C4-2B (cell line): ENCODE results near the gene ETV6.

Experiments
- ZFX ChIP-seq: fragments of 450-650 bp; IDR thresholded peaks from 2 replicates; pipeline ENCODE4 v1.6.1; 2017
- TF ChIP-seq, protein P1 (sequence below): fragments of 450-650 bp; conservative IDR thresholded peaks from 2 replicates; pipeline ENCODE4 v1.5.1; 2017; ENCODE audit warnings: mild to moderate bottlenecking

DNA sequence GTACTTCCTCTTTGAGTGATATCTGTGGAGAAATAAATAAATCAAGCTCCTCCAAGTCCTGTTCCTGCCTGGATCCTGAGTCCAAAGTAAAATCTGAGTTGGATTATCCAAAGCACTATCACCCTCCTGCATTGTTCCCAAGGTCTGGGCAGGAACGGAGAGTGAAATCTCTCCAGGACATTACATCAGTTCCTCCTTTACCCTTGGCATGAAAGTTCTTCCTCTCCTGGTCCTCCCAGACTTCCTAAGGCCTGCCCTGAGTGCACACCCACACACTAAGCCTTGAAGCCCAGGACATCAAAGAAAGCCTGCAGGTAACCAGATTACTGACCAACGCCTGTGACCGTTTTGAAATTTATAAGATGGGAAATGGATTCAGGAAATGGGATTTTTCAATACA is 214.5 kb downstream of the ETV6 start:
- TF ChIP-seq, protein P1, sequence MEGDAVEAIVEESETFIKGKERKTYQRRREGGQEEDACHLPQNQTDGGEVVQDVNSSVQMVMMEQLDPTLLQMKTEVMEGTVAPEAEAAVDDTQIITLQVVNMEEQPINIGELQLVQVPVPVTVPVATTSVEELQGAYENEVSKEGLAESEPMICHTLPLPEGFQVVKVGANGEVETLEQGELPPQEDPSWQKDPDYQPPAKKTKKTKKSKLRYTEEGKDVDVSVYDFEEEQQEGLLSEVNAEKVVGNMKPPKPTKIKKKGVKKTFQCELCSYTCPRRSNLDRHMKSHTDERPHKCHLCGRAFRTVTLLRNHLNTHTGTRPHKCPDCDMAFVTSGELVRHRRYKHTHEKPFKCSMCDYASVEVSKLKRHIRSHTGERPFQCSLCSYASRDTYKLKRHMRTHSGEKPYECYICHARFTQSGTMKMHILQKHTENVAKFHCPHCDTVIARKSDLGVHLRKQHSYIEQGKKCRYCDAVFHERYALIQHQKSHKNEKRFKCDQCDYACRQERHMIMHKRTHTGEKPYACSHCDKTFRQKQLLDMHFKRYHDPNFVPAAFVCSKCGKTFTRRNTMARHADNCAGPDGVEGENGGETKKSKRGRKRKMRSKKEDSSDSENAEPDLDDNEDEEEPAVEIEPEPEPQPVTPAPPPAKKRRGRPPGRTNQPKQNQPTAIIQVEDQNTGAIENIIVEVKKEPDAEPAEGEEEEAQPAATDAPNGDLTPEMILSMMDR = no peak
- TF ChIP-seq ZFX = no peak
